ENCODE data around the gene EPB41L2. TPM values are rescaled to one million over a fixed set of nuclear protein-coding genes. Genes with fewer than 3 reads are reported as not detected.
"Not testable (repeated sequence)": the region's sequence is repeated elsewhere in the genome, so short reads cannot be mapped to it uniquely, and the experiment has no call there.

Gene EPB41L2
- total and polyA plus RNA-seq, 9 donors: 125 to 243 (median 190) TPM

DNA sequence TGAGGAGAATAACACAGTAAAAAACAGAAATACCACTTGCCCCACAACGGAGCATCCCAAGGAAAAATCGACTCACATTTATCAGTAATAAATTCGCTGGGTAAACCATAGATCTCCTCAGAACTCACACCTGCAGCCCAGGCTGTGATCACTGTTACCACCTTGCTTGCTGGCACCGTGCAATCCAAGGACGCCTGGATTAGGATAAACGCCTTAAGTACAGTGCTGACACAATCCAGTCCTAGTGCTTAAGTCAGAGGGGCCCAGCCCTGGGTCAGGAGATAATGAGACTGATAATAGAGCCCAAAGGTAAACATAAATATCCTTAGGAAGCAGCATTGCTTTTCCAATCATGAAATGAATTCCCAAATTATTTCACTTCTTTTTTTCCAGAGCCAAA lies 62.5 kb downstream of the EPB41L2 start:
- no peaks in the 10 kb centered on the region for H3K36me3 ChIP-seq (ENCODE audit: control insufficient read depth, insufficient read depth, low read length)
- WGBS (ENCODE audit: insufficient coverage): 51% methylated on average over 6 of the region's 6 CpGs
- no peak for DNase-seq
- no peak overlapping the region for H3K4me3 ChIP-seq (ENCODE audit: low read length)
- no peaks in the 10 kb centered on the region for H3K9me3 ChIP-seq (replicated peaks; ENCODE audit: control insufficient read depth, low read depth, low read length)
- H3K27me3 ChIP-seq (ENCODE audit: control insufficient read depth, insufficient read depth, low read length): no peaks in the 10 kb centered on the region
- peaks cover 29% of the 10 kb centered on the region for H3K4me1 ChIP-seq (ENCODE audit: control insufficient read depth, insufficient read depth, low read length)
- H3K27ac ChIP-seq (ENCODE audit: low read length): peak overlapping the region; percentile 25

- WGBS (ENCODE audit: insufficient coverage): no CpG with 5 or more reads among the region's 6 CpGs
- Histone ChIP-seq H3K27me3 (ENCODE audit: control insufficient read depth, insufficient read depth, low read length) (no peaks in the 10 kb centered on the region), H3K4me1 (ENCODE audit: control insufficient read depth, insufficient read depth, low read length) (peaks cover 14% of the 10 kb centered on the region), H3K9me3 (replicated peaks; ENCODE audit: control insufficient read depth, low read depth, low read length) (no peaks in the 10 kb centered on the region), H3K27ac (ENCODE audit: low read length) (peak overlapping the region; percentile 33), H3K4me3 (ENCODE audit: low read length) (no peak overlapping the region), H3K36me3 (ENCODE audit: control insufficient read depth, insufficient read depth, low read length) (no peaks in the 10 kb centered on the region)
- DNase-seq: peak; percentile 58
Observed at GRCh38 chr6:130997061-130997753, 65.8 kb downstream of the EPB41L2 start.

- peaks cover 10% of the 10 kb centered on the region for H3K4me1 ChIP-seq (ENCODE audit: control insufficient read depth, insufficient read depth, low read length)
- no peaks in the 10 kb centered on the region for H3K27me3 ChIP-seq (ENCODE audit: control insufficient read depth, insufficient read depth, low read length)
- no peaks in the 10 kb centered on the region for H3K36me3 ChIP-seq (ENCODE audit: control insufficient read depth, insufficient read depth, low read length)
- no peaks in the 10 kb centered on the region for H3K9me3 ChIP-seq (replicated peaks; ENCODE audit: control insufficient read depth, low read depth, low read length)
- no peak overlapping the region for H3K4me3 ChIP-seq (ENCODE audit: low read length)
- DNase-seq: no peak
- no peak overlapping the region for H3K27ac ChIP-seq (ENCODE audit: low read length)
- no CpG with 5 or more reads among the region's 1 CpG for WGBS (ENCODE audit: insufficient coverage)
Observed at GRCh38 chr6:130996635-130997034, 66.4 kb downstream of the EPB41L2 start.

- H3K27ac ChIP-seq (ENCODE audit: low read length): no peak overlapping the region
- no peak overlapping the region for H3K4me3 ChIP-seq (ENCODE audit: low read length)
- H3K4me1 ChIP-seq (ENCODE audit: control insufficient read depth, insufficient read depth, low read length): peaks cover 4% of the 10 kb centered on the region
- H3K27me3 ChIP-seq (ENCODE audit: control insufficient read depth, insufficient read depth, low read length): no peaks in the 10 kb centered on the region
- DNase-seq: no peak
- no CpG with 5 or more reads among the region's 2 CpGs for WGBS (ENCODE audit: insufficient coverage)
- no peaks in the 10 kb centered on the region for H3K9me3 ChIP-seq (replicated peaks; ENCODE audit: control insufficient read depth, low read depth, low read length)
- no peaks in the 10 kb centered on the region for H3K36me3 ChIP-seq (ENCODE audit: control insufficient read depth, insufficient read depth, low read length)
Observed at GRCh38 chr6:130995783-130996447, 67.1 kb downstream of the EPB41L2 start.

- 95% methylated on average over 3 of the region's 10 CpGs for WGBS (ENCODE audit: insufficient coverage)
- H3K9me3 ChIP-seq (replicated peaks; ENCODE audit: control insufficient read depth, low read depth, low read length): no peaks in the 10 kb centered on the region
- no peaks in the 10 kb centered on the region for H3K27me3 ChIP-seq (ENCODE audit: control insufficient read depth, insufficient read depth, low read length)
- no peak overlapping the region for H3K27ac ChIP-seq (ENCODE audit: low read length)
- H3K36me3 ChIP-seq (ENCODE audit: control insufficient read depth, insufficient read depth, low read length): no peaks in the 10 kb centered on the region
- H3K4me1 ChIP-seq (ENCODE audit: control insufficient read depth, insufficient read depth, low read length): peaks cover 2% of the 10 kb centered on the region
- no peak for DNase-seq
- H3K4me3 ChIP-seq (ENCODE audit: low read length): no peak overlapping the region
Observed at GRCh38 chr6:130994319-130995097, 68.5 kb downstream of the EPB41L2 start.

DNA sequence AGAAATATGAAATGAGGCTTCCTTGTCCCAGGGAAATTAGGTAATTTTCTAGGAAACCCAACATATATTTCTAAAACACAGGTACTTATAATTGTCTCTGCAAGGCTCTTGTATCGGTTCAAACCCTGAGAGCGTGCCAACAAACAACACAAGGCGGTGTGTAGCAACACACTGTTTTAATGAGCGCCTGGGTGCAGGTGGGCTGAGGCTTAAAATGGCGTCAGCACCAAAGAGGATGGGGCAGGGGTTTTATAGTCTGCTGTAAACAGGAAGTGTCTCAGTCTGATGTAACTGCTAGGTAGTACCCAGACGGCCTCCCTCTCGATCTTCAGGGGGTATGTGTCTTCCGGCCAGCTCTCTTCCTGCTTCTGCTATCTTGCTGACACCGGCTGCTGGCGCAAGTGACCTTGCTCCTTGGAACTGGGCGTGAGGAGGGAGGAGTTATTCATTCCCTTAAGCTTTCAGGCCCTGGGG lies 69.7 kb downstream of the EPB41L2 start:
- H3K9me3 ChIP-seq (replicated peaks; ENCODE audit: control insufficient read depth, low read depth, low read length): no peaks in the 10 kb centered on the region
- no peak for DNase-seq
- H3K4me3 ChIP-seq (ENCODE audit: low read length): no peak overlapping the region
- WGBS (ENCODE audit: insufficient coverage): 73% methylated on average over 8 of the region's 11 CpGs
- no peaks in the 10 kb centered on the region for H3K27me3 ChIP-seq (ENCODE audit: control insufficient read depth, insufficient read depth, low read length)
- no peaks in the 10 kb centered on the region for H3K36me3 ChIP-seq (ENCODE audit: control insufficient read depth, insufficient read depth, low read length)
- H3K27ac ChIP-seq (ENCODE audit: low read length): no peak overlapping the region
- H3K4me1 ChIP-seq (ENCODE audit: control insufficient read depth, insufficient read depth, low read length): peaks cover 2% of the 10 kb centered on the region

DNA sequence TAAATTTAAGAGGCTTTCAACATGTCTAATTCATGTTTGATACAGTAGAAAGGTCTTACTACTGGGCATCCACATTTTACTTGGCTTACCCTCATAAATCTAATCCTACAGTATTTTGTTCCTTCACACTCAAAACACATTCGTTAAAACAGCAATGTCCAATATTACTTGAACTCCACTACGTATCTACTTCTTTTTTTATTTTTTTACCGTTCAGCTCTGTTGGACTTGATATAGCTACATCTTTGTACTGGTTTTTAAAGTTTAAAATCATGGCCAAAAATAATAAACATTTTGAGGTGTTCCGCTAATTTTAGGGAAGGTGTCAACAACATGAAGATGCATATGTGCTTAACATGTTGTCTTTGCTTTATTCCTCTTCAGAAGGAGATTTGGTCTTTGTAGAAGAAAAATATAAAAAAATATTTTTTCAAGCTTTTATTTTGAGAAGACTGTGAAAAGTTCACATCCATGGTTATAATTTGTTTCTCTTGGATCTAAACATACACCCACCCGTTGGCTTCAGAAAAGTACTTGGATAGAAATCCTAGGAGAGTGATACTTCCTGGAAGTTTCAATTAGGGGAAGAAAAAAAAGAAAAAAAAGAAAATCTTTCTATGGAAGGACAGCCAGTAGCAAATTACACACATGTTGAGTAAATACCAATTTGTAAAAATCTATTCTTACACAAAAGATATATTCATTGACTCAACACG lies 71.5 kb downstream of the EPB41L2 start:
- Histone ChIP-seq H3K36me3 (ENCODE audit: control insufficient read depth, insufficient read depth, low read length) (no peaks in the 10 kb centered on the region), H3K27me3 (ENCODE audit: control insufficient read depth, insufficient read depth, low read length) (no peaks in the 10 kb centered on the region), H3K4me3 (ENCODE audit: low read length) (no peak overlapping the region), H3K9me3 (replicated peaks; ENCODE audit: control insufficient read depth, low read depth, low read length) (no peaks in the 10 kb centered on the region), H3K4me1 (ENCODE audit: control insufficient read depth, insufficient read depth, low read length) (peaks cover 2% of the 10 kb centered on the region), H3K27ac (ENCODE audit: low read length) (peak overlapping the region; percentile 70)
- DNase-seq: peak; percentile 91
- WGBS (ENCODE audit: insufficient coverage): 80% methylated on average over 1 of the region's 6 CpGs

- WGBS (ENCODE audit: insufficient coverage): 96% methylated on average over 5 of the region's 5 CpGs
- H3K36me3 ChIP-seq (ENCODE audit: control insufficient read depth, insufficient read depth, low read length); H3K4me1 ChIP-seq (ENCODE audit: control insufficient read depth, insufficient read depth, low read length); H3K27me3 ChIP-seq (ENCODE audit: control insufficient read depth, insufficient read depth, low read length); H3K27ac ChIP-seq (ENCODE audit: low read length); H3K4me3 ChIP-seq (ENCODE audit: low read length); DNase-seq; H3K9me3 ChIP-seq (replicated peaks; ENCODE audit: control insufficient read depth, low read depth, low read length): not testable (repeated sequence)
Observed at GRCh38 chr6:130987539-130987938, 75.5 kb downstream of the EPB41L2 start.

DNA sequence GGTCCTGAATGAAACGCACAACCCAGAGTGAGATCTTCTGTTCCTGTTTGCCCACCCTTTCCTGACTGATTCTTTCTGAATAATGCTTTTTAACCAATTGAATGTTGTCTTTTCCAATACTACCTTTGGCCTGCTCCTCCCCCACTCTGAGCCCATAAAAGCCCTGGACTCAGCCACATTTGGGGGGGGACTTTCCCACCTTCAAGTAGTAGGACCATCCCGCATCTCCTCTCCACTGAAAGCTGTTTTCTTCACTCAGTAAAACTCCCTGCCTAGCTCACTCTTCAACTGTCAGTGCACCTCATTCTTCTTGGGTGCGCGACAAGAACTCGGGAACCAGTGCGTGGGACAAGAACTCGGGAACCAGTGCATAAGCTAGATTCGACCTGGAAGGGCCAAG lies 77.9 kb downstream of the EPB41L2 start:
- Histone ChIP-seq H3K4me3 (ENCODE audit: low read length) (no peak overlapping the region), H3K27me3 (ENCODE audit: control insufficient read depth, insufficient read depth, low read length) (no peaks in the 10 kb centered on the region), H3K4me1 (ENCODE audit: control insufficient read depth, insufficient read depth, low read length) (peaks cover 2% of the 10 kb centered on the region), H3K36me3 (ENCODE audit: control insufficient read depth, insufficient read depth, low read length) (peaks cover 2% of the 10 kb centered on the region), H3K27ac (ENCODE audit: low read length) (no peak overlapping the region), H3K9me3 (replicated peaks; ENCODE audit: control insufficient read depth, low read depth, low read length) (peaks cover 9% of the 10 kb centered on the region)
- DNase-seq: no peak
- WGBS (ENCODE audit: insufficient coverage): 97% methylated on average over 8 of the region's 8 CpGs

Measured in muscle of leg (tissue), 11 donors.